HL-60 (cell line): ENCODE results near the gene ADGRG1.

Experiments used
- GABPA ChIP-seq: IDR thresholded peaks from 2 replicates; pipeline ENCODE4 v1.6.1; 2012; ENCODE audit warnings: low read depth
- POLR2AphosphoS5 ChIP-seq: IDR thresholded peaks from 2 replicates; pipeline ENCODE4 v1.6.1; 2012; ENCODE audit warnings: low read depth
- TF ChIP-seq, protein P1 (sequence below): IDR thresholded peaks from one replicate; pipeline ENCODE4 v1.5.1; 2011; ENCODE audit warnings: low read length, control low read depth, inconsistent platforms; ENCODE audit not compliant: insufficient read depth

DNA sequence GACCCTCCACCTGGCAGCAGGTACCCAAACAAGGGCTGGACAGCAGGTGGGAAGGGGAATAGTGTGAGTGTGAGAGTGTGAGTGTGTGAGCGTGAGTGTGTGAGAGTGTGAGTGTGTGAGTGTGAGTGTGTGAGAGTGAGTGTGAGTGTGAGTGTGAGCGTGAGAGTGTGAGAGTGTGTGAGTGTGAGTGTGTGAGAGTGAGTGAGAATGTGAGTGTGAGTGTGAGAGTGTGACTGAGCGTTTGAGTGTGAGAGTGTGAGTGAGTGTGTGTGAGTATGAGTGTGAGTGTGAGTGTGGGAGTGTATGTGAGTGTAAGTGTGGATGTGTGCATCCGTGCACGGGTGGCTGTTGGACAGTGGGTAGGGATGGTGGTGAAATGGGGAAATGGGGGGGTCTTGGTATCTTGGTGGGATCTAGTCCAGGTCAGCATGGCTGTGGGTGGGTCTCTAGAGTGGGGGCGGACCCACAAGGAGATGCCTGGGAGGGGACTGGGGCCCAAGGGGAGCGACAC, 408 bp downstream of the ADGRG1 start:
- TF ChIP-seq, protein P1, sequence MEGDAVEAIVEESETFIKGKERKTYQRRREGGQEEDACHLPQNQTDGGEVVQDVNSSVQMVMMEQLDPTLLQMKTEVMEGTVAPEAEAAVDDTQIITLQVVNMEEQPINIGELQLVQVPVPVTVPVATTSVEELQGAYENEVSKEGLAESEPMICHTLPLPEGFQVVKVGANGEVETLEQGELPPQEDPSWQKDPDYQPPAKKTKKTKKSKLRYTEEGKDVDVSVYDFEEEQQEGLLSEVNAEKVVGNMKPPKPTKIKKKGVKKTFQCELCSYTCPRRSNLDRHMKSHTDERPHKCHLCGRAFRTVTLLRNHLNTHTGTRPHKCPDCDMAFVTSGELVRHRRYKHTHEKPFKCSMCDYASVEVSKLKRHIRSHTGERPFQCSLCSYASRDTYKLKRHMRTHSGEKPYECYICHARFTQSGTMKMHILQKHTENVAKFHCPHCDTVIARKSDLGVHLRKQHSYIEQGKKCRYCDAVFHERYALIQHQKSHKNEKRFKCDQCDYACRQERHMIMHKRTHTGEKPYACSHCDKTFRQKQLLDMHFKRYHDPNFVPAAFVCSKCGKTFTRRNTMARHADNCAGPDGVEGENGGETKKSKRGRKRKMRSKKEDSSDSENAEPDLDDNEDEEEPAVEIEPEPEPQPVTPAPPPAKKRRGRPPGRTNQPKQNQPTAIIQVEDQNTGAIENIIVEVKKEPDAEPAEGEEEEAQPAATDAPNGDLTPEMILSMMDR = no peak
- no peak for TF ChIP-seq GABPA
- no peak for TF ChIP-seq POLR2AphosphoS5
